ENCODE data around the gene BTD. TPM values are rescaled to one million over a fixed set of nuclear protein-coding genes. Genes with fewer than 3 reads are reported as not detected.

BTD gene
- total and polyA plus RNA-seq, 2 experiments from 2014 or later: 17.8 to 20.0 TPM

DNA sequence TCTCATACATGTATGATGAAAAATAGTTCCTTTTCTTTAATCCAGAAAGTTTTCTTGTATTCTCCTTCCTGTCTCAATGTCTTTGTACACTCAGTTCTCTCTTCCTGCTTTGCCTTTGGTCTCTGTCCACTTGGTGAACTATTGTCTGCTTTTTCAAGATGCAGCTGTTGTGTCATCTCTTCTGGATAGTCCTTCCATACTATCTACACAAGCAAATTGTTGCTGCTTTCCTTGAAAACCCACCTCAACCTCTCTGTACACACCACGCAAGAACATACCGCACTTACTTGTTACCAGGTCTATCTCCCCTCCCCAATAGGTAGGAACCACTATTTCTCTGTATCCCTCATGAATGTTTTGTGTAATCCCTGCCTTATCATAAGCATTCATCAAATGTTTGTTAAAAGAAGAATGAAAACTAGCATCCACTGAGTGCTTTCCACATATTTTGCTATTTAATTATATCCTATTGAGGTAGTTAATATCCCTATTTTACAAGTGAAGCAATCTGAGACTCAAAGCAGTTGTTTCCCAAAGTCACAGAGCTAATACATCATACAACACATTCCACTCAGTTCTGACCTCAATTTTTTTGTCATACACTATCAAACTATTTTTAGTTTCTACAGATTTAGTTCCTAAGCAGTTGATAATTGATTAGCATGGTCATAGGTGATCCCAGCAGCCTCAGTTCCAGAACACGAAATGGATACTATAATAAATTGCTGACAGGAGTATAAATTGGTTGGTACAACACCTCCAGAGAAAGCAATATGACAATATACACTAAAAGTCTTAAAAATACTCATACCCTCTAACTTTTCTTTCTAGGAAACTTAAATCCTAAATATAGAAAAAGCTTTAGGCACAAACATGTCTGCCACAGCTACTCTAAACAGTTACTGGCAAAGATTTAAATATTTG is 19.8 kb upstream of the BTD start:
- Mint-ChIP-seq H3K4me3 (no peak overlapping the region), H3K36me3 (ENCODE audit: low read depth) (peaks cover 39% of the 10 kb centered on the region; the same call in 2 of the 3 replicates), H3K9me3 (no peaks in the 10 kb centered on the region), H3K4me1 (no peaks in the 10 kb centered on the region), H3K27ac (no peak overlapping the region), H3K27me3 (ENCODE audit: insufficient read depth, low read depth, poor library complexity) (peaks cover 3% of the 10 kb centered on the region)
- no peaks in the 10 kb centered on the region for H4K20me1 ChIP-seq (replicated peaks; ENCODE audit: insufficient read depth)
- no peak overlapping the region for H2AFZ ChIP-seq
- H3K4me3 ChIP-seq: no peak overlapping the region
- TF ChIP-seq EZH2phosphoT487 (IDR thresholded peaks at IDR 0.05; ENCODE audit: unreplicated experiment) (no peak), POLR2AphosphoS5 (IDR thresholded peaks at IDR 0.05; ENCODE audit: low read depth) (no peak), CREB1 (CRISPR knock-in tag; IDR thresholded peaks at IDR 0.05; ENCODE audit: low read depth) (no peak), ZNF331 (CRISPR knock-in tag; IDR thresholded peaks at IDR 0.05; ENCODE audit: low read depth) (no peak), EZH2 (IDR thresholded peaks at IDR 0.05; ENCODE audit: low read depth, unreplicated experiment) (no peak), NANOG (IDR thresholded peaks at IDR 0.05; ENCODE audit: borderline replicate concordance) (no peak), STAT1 (IDR thresholded peaks at IDR 0.05; ENCODE audit: unreplicated experiment) (no peak), JUNB (IDR thresholded peaks at IDR 0.05; ENCODE audit: unreplicated experiment) (no peak), ZNF114 (CRISPR knock-in tag; IDR thresholded peaks at IDR 0.05) (no peak)
- TF ChIP-seq, protein P1, sequence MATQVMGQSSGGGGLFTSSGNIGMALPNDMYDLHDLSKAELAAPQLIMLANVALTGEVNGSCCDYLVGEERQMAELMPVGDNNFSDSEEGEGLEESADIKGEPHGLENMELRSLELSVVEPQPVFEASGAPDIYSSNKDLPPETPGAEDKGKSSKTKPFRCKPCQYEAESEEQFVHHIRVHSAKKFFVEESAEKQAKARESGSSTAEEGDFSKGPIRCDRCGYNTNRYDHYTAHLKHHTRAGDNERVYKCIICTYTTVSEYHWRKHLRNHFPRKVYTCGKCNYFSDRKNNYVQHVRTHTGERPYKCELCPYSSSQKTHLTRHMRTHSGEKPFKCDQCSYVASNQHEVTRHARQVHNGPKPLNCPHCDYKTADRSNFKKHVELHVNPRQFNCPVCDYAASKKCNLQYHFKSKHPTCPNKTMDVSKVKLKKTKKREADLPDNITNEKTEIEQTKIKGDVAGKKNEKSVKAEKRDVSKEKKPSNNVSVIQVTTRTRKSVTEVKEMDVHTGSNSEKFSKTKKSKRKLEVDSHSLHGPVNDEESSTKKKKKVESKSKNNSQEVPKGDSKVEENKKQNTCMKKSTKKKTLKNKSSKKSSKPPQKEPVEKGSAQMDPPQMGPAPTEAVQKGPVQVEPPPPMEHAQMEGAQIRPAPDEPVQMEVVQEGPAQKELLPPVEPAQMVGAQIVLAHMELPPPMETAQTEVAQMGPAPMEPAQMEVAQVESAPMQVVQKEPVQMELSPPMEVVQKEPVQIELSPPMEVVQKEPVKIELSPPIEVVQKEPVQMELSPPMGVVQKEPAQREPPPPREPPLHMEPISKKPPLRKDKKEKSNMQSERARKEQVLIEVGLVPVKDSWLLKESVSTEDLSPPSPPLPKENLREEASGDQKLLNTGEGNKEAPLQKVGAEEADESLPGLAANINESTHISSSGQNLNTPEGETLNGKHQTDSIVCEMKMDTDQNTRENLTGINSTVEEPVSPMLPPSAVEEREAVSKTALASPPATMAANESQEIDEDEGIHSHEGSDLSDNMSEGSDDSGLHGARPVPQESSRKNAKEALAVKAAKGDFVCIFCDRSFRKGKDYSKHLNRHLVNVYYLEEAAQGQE (IDR thresholded peaks at IDR 0.05; ENCODE audit: unreplicated experiment): no peak
- TF ChIP-seq, protein P2, sequence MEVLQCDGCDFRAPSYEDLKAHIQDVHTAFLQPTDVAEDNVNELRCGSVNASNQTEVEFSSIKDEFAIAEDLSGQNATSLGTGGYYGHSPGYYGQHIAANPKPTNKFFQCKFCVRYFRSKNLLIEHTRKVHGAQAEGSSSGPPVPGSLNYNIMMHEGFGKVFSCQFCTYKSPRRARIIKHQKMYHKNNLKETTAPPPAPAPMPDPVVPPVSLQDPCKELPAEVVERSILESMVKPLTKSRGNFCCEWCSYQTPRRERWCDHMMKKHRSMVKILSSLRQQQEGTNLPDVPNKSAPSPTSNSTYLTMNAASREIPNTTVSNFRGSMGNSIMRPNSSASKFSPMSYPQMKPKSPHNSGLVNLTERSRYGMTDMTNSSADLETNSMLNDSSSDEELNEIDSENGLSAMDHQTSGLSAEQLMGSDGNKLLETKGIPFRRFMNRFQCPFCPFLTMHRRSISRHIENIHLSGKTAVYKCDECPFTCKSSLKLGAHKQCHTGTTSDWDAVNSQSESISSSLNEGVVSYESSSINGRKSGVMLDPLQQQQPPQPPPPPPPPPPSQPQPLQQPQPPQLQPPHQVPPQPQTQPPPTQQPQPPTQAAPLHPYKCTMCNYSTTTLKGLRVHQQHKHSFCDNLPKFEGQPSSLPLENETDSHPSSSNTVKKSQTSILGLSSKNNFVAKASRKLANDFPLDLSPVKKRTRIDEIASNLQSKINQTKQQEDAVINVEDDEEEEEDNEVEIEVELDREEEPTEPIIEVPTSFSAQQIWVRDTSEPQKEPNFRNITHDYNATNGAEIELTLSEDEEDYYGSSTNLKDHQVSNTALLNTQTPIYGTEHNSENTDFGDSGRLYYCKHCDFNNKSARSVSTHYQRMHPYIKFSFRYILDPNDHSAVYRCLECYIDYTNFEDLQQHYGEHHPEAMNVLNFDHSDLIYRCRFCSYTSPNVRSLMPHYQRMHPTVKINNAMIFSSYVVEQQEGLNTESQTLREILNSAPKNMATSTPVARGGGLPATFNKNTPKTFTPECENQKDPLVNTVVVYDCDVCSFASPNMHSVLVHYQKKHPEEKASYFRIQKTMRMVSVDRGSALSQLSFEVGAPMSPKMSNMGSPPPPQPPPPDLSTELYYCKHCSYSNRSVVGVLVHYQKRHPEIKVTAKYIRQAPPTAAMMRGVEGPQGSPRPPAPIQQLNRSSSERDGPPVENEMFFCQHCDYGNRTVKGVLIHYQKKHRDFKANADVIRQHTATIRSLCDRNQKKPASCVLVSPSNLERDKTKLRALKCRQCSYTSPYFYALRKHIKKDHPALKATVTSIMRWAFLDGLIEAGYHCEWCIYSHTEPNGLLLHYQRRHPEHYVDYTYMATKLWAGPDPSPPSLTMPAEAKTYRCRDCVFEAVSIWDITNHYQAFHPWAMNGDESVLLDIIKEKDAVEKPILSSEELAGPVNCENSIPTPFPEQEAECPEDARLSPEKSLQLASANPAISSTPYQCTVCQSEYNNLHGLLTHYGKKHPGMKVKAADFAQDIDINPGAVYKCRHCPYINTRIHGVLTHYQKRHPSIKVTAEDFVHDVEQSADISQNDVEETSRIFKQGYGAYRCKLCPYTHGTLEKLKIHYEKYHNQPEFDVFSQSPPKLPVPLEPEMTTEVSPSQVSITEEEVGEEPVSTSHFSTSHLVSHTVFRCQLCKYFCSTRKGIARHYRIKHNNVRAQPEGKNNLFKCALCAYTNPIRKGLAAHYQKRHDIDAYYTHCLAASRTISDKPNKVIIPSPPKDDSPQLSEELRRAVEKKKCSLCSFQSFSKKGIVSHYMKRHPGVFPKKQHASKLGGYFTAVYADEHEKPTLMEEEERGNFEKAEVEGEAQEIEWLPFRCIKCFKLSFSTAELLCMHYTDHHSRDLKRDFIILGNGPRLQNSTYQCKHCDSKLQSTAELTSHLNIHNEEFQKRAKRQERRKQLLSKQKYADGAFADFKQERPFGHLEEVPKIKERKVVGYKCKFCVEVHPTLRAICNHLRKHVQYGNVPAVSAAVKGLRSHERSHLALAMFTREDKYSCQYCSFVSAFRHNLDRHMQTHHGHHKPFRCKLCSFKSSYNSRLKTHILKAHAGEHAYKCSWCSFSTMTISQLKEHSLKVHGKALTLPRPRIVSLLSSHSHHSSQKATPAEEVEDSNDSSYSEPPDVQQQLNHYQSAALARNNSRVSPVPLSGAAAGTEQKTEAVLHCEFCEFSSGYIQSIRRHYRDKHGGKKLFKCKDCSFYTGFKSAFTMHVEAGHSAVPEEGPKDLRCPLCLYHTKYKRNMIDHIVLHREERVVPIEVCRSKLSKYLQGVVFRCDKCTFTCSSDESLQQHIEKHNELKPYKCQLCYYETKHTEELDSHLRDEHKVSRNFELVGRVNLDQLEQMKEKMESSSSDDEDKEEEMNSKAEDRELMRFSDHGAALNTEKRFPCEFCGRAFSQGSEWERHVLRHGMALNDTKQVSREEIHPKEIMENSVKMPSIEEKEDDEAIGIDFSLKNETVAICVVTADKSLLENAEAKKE (CRISPR knock-in tag; IDR thresholded peaks at IDR 0.05): no peak
- TF ChIP-seq, protein P3, sequence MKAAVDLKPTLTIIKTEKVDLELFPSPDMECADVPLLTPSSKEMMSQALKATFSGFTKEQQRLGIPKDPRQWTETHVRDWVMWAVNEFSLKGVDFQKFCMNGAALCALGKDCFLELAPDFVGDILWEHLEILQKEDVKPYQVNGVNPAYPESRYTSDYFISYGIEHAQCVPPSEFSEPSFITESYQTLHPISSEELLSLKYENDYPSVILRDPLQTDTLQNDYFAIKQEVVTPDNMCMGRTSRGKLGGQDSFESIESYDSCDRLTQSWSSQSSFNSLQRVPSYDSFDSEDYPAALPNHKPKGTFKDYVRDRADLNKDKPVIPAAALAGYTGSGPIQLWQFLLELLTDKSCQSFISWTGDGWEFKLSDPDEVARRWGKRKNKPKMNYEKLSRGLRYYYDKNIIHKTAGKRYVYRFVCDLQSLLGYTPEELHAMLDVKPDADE (IDR thresholded peaks at IDR 0.05): no peak
- TF ChIP-seq, protein P4, sequence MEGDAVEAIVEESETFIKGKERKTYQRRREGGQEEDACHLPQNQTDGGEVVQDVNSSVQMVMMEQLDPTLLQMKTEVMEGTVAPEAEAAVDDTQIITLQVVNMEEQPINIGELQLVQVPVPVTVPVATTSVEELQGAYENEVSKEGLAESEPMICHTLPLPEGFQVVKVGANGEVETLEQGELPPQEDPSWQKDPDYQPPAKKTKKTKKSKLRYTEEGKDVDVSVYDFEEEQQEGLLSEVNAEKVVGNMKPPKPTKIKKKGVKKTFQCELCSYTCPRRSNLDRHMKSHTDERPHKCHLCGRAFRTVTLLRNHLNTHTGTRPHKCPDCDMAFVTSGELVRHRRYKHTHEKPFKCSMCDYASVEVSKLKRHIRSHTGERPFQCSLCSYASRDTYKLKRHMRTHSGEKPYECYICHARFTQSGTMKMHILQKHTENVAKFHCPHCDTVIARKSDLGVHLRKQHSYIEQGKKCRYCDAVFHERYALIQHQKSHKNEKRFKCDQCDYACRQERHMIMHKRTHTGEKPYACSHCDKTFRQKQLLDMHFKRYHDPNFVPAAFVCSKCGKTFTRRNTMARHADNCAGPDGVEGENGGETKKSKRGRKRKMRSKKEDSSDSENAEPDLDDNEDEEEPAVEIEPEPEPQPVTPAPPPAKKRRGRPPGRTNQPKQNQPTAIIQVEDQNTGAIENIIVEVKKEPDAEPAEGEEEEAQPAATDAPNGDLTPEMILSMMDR (conservative IDR thresholded peaks at IDR 0.05; ENCODE audit: low read depth in 2 of 2): no peak
- peaks cover 28% of the 10 kb centered on the region for H3K36me3 ChIP-seq (ENCODE audit: insufficient read depth)
- H3K4me2 ChIP-seq: no peak overlapping the region
- H3K4me1 ChIP-seq (ENCODE audit: insufficient read depth): no peaks in the 10 kb centered on the region
- H3K9me2 ChIP-seq (ENCODE audit: insufficient read depth): no peaks in the 10 kb centered on the region
- H3K79me2 ChIP-seq (replicated peaks; ENCODE audit: insufficient read depth): no peaks in the 10 kb centered on the region
- H3K27me3 ChIP-seq (ENCODE audit: insufficient read depth): no peaks in the 10 kb centered on the region
- ATAC-seq: no peak
- no peaks in the 10 kb centered on the region for H3F3A ChIP-seq (replicated peaks; ENCODE audit: low read depth)
- no peak overlapping the region for H3K27ac ChIP-seq (ENCODE audit: low read depth)
- DNase-seq (ENCODE audit: low spot score): no peak
